ENCODE measurements around the gene TEAD1. TPM values are rescaled to one million over a fixed set of nuclear protein-coding genes. Genes with fewer than 3 reads are reported as not detected.

Gene TEAD1
- total RNA-seq, 2 experiments from 2014 or later, result 5.6 to 10.8 TPM

GRCh38 chr11:12927886-12928285, 253.7 kb downstream of the TEAD1 start:
- POLR2A ChIA-PET, result interaction anchor here (0.6 to 0.8 kb wide), 2 partner anchors 171 to 1818 kb away, joined by 3 to 4 read pairs; no protein-coding TSS in a partner anchor
- Histone ChIP-seq H3K9me3 (ENCODE audit: low read length) (no peaks in the 10 kb centered on the region), H3K4me2 (ENCODE audit: low read length) (no peak overlapping the region), H3K4me3 (ENCODE audit: low read depth, low read length, poor library complexity, severe bottlenecking) (no peak overlapping the region), H3K36me3 (ENCODE audit: insufficient read depth, low read length) (no peaks in the 10 kb centered on the region), H3K9me2 (ENCODE audit: insufficient read depth, low read length) (no peaks in the 10 kb centered on the region), H2AFZ (ENCODE audit: low read length) (no peak overlapping the region), H3K4me1 (ENCODE audit: insufficient read depth, low read length, poor library complexity, severe bottlenecking) (no peaks in the 10 kb centered on the region), H3K79me2 (ENCODE audit: insufficient read depth, low read depth, low read length) (no peaks in the 10 kb centered on the region), H3K27ac (ENCODE audit: low read depth, low read length, poor library complexity, severe bottlenecking) (no peak overlapping the region), H4K20me1 (ENCODE audit: insufficient read depth, low read length) (no peaks in the 10 kb centered on the region)
- no peak for DNase-seq (ENCODE audit: low spot score)
- BruUV-seq (replicated peaks), result no TSS peak
- no peak for TF ChIP-seq EZH2phosphoT487 (IDR thresholded peaks at IDR 0.05; ENCODE audit: borderline replicate concordance, low read depth, low read length)
- TF ChIP-seq CTCF (conservative IDR thresholded peaks at IDR 0.05; ENCODE audit: low read length), result no peak
- intact Hi-C loops (cut with micrococcal nuclease; ENCODE audit: unreplicated experiment), result no loop called here
- CTCF ChIA-PET (ENCODE audit: unreplicated experiment), result no interaction called here

GRCh38 chr11:12930850-12931249, 256.6 kb downstream of the TEAD1 start:
- no peaks in the 10 kb centered on the region for H4K20me1 ChIP-seq (ENCODE audit: insufficient read depth, low read length)
- no peak overlapping the region for H3K4me3 ChIP-seq (ENCODE audit: low read depth, low read length, poor library complexity, severe bottlenecking)
- no peaks in the 10 kb centered on the region for H3K9me2 ChIP-seq (ENCODE audit: insufficient read depth, low read length)
- ChIA-PET CTCF (ENCODE audit: unreplicated experiment) (no interaction called here), POLR2A (no interaction called here)
- BruUV-seq (replicated peaks), result no TSS peak
- H3K9me3 ChIP-seq (ENCODE audit: low read length), result no peaks in the 10 kb centered on the region
- no peaks in the 10 kb centered on the region for H3K36me3 ChIP-seq (ENCODE audit: insufficient read depth, low read length)
- H3K79me2 ChIP-seq (ENCODE audit: insufficient read depth, low read depth, low read length), result no peaks in the 10 kb centered on the region
- H3K4me2 ChIP-seq (ENCODE audit: low read length), result no peak overlapping the region
- intact Hi-C loops (cut with micrococcal nuclease; ENCODE audit: unreplicated experiment), result no loop called here
- H2AFZ ChIP-seq (ENCODE audit: low read length), result no peak overlapping the region
- no peak overlapping the region for H3K27ac ChIP-seq (ENCODE audit: low read depth, low read length, poor library complexity, severe bottlenecking)
- no peak for DNase-seq (ENCODE audit: low spot score)
- H3K4me1 ChIP-seq (ENCODE audit: insufficient read depth, low read length, poor library complexity, severe bottlenecking), result no peaks in the 10 kb centered on the region
- TF ChIP-seq EZH2phosphoT487 (IDR thresholded peaks at IDR 0.05; ENCODE audit: borderline replicate concordance, low read depth, low read length), result no peak
- no peak for TF ChIP-seq CTCF (conservative IDR thresholded peaks at IDR 0.05; ENCODE audit: low read length)

- Histone ChIP-seq H4K20me1 (ENCODE audit: insufficient read depth, low read length) (no peaks in the 10 kb centered on the region), H3K4me3 (ENCODE audit: low read depth, low read length, poor library complexity, severe bottlenecking) (no peak overlapping the region), H3K4me2 (ENCODE audit: low read length) (no peak overlapping the region), H3K27ac (ENCODE audit: low read depth, low read length, poor library complexity, severe bottlenecking) (no peak overlapping the region), H2AFZ (ENCODE audit: low read length) (no peak overlapping the region), H3K36me3 (ENCODE audit: insufficient read depth, low read length) (no peaks in the 10 kb centered on the region), H3K4me1 (ENCODE audit: insufficient read depth, low read length, poor library complexity, severe bottlenecking) (no peaks in the 10 kb centered on the region), H3K79me2 (ENCODE audit: insufficient read depth, low read depth, low read length) (no peaks in the 10 kb centered on the region), H3K9me3 (ENCODE audit: low read length) (no peaks in the 10 kb centered on the region), H3K9me2 (ENCODE audit: insufficient read depth, low read length) (no peaks in the 10 kb centered on the region)
- TF ChIP-seq EZH2phosphoT487 (IDR thresholded peaks at IDR 0.05; ENCODE audit: borderline replicate concordance, low read depth, low read length), result no peak
- no peak for TF ChIP-seq CTCF (conservative IDR thresholded peaks at IDR 0.05; ENCODE audit: low read length)
- CTCF ChIA-PET (ENCODE audit: unreplicated experiment), result no interaction called here
- POLR2A ChIA-PET, result no interaction called here
- no TSS peak for BruUV-seq (replicated peaks)
- no peak for DNase-seq (ENCODE audit: low spot score)
- intact Hi-C loops (cut with micrococcal nuclease; ENCODE audit: unreplicated experiment), result no loop called here
Observed at GRCh38 chr11:12932485-12932884, 258.3 kb downstream of the TEAD1 start.
